ENCODE data around the gene LPP. TPM values are rescaled to one million over a fixed set of nuclear protein-coding genes. Genes with fewer than 3 reads are reported as not detected.

Gene LPP
- total and polyA plus RNA-seq, 10 of the 15 experiments (the other 5 are each of a cell fraction or from before 2014, with no cell fraction given), result under 0.01 to 0.62 (median 0.03) TPM

DNA sequence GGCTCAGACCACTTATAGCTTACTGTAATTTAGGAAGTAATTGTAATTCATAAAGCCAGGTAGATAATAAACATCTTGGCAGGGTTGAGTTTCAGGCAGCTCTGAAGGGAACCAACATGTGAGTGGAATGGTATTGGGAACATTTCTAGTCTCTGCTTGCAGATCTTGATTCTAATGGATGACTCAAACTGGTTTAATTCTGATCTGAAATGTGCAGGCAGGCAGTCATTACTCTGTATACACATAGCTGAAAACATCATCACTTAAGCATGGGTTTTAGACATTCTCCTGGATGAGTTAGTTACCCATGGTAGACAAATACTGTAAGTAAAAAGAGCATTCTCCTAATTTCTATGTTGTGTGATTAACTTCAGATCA lies 700.8 kb downstream of the LPP start:
- H3K36me3 ChIP-seq (ENCODE audit: control insufficient read depth in 2 of 2, insufficient read depth in 2 of 2, low read length in 1 of 2), result no peaks in the 10 kb centered on the region
- in situ Hi-C loops (cut with MboI), result no loop called here
- ATAC-seq (no peak), FAIRE-seq (no peak), DNase-seq (ENCODE audit: low read depth, low spot score) (no peak)
- H2AFZ ChIP-seq (ENCODE audit: control insufficient read depth, low read depth, low read length), result no peak overlapping the region
- H3K79me2 ChIP-seq (ENCODE audit: control insufficient read depth, insufficient read depth, low read length), result no peaks in the 10 kb centered on the region
- H3K4me3 ChIP-seq, result no peak overlapping the region
- ChIA-PET POLR2A (no interaction called here), SMC1A (ENCODE audit: uncharacterized antibody, unreplicated experiment) (no interaction called here), CTCF (no interaction called here), RAD21 (ENCODE audit: unreplicated experiment) (no interaction called here)
- H3K9me3 ChIP-seq (replicated peaks; ENCODE audit: control insufficient read depth, insufficient read depth, low read length), result no peaks in the 10 kb centered on the region
- intact Hi-C loops (cut with micrococcal nuclease; ENCODE audit: unreplicated experiment), result no loop called here
- no peak overlapping the region for H3K4me2 ChIP-seq (ENCODE audit: control insufficient read depth, insufficient read depth)
- no peak overlapping the region for H3K9ac ChIP-seq (ENCODE audit: control insufficient read depth, insufficient read depth, low read length)
- no peaks in the 10 kb centered on the region; a peak in 2 of 4 replicates for H3K27me3 ChIP-seq (replicated peaks in 1 of 2; ENCODE audit: control insufficient read depth in 2 of 2, insufficient read depth in 2 of 2, low read length in 1 of 2)
- H4K20me1 ChIP-seq (ENCODE audit: control insufficient read depth, insufficient read depth), result no peaks in the 10 kb centered on the region; the same call in 1 of the 2 replicates
- TF ChIP-seq, protein P1, sequence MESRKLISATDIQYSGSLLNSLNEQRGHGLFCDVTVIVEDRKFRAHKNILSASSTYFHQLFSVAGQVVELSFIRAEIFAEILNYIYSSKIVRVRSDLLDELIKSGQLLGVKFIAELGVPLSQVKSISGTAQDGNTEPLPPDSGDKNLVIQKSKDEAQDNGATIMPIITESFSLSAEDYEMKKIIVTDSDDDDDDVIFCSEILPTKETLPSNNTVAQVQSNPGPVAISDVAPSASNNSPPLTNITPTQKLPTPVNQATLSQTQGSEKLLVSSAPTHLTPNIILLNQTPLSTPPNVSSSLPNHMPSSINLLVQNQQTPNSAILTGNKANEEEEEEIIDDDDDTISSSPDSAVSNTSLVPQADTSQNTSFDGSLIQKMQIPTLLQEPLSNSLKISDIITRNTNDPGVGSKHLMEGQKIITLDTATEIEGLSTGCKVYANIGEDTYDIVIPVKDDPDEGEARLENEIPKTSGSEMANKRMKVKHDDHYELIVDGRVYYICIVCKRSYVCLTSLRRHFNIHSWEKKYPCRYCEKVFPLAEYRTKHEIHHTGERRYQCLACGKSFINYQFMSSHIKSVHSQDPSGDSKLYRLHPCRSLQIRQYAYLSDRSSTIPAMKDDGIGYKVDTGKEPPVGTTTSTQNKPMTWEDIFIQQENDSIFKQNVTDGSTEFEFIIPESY (IDR thresholded peaks at IDR 0.05), result no peak
- TF ChIP-seq SREBF2 (IDR thresholded peaks at IDR 0.05; ENCODE audit: low read length), result no peak
- TF ChIP-seq BHLHE40 (IDR thresholded peaks at IDR 0.05; ENCODE audit: borderline replicate concordance in 1 of 2, low read depth in 2 of 2, low read length in 1 of 2), result no peak
- no peak for TF ChIP-seq POLR2AphosphoS2 (IDR thresholded peaks at IDR 0.05; ENCODE audit: low read depth, low read length)
- TF ChIP-seq GATAD2B (conservative IDR thresholded peaks at IDR 0.05; ENCODE audit: low read depth), result no peak
- no peak for TF ChIP-seq MTA3 (IDR thresholded peaks at IDR 0.05; ENCODE audit: borderline replicate concordance, low read length)
- no peak for TF ChIP-seq SPI1 (IDR thresholded peaks at IDR 0.05; ENCODE audit: borderline replicate concordance, insufficient read depth, low read depth, low read length)
- no peak for TF ChIP-seq EZH2 (IDR thresholded peaks at IDR 0.05; ENCODE audit: borderline replicate concordance, control insufficient read depth, low read depth, low read length)
- H3K27ac ChIP-seq (ENCODE audit: control insufficient read depth, insufficient read depth), result no peak overlapping the region
- no TSS peak for BruUV-seq (replicated peaks)
- H3K4me1 ChIP-seq (ENCODE audit: control insufficient read depth, insufficient read depth, low read length), result no peaks in the 10 kb centered on the region

All from GM12878 (cell line).